Activated naive CD4-positive, alpha-beta T cell treated with anti-CD3 and anti-CD28 coated beads, Interleukin-2, amount 50 U/mL, for 72 hours (primary cell): Measurements from ENCODE around the gene ECE2. TPM values are rescaled to one million over a fixed set of nuclear protein-coding genes. Genes with fewer than 3 reads are reported as not detected.
A peak's percentile ranks its signal among the peaks of the same experiment; 100 is the strongest.

ENCODE experiments used
- ATAC-seq, 2 donors: fragments of 150-1000 bp; cut with Tn5 transposase; 2 replicates each; pipeline ENCODE4 v1.10.0; 2021; ENCODE audit warnings: mild to moderate bottlenecking in 2 of 2, moderate library complexity in 2 of 2
- DNase-seq, 2 donors: peaks; one replicate each; pipeline ENCODE4 v3.0.0; 2021 to 2022; ENCODE audit warnings: low spot score in 2 of 2
- H3K27ac Mint-ChIP-seq, 2 donors: one replicate each; pipeline ENCODE4 v1.8.0; 2022; ENCODE audit warnings: mild to moderate bottlenecking in 2 of 2, mixed read lengths in 2 of 2
- H3K36me3 Mint-ChIP-seq, 2 donors: one replicate each; pipeline ENCODE4 v1.8.0; 2022; ENCODE audit warnings: mixed read lengths in 2 of 2
- H3K9me3 Mint-ChIP-seq, 2 donors: one replicate each; pipeline ENCODE4 v1.8.0; 2022; ENCODE audit warnings: mixed read lengths in 2 of 2
- total RNA-seq, 2 donors: library from RNA; stranded (reverse); gene quantifications; one replicate each; pipeline ENCODE4 v1.2.3, GENCODE V29; 2022

ECE2 gene
- total RNA-seq, 2 donors from 2014 or later = 0.18 TPM; not detected in 1

- DNase-seq = no peak
- no peak for ATAC-seq
- H3K27ac Mint-ChIP-seq = peak overlapping the region in 1 of 2 donors; percentile 36
- no peaks in the 10 kb centered on the region for H3K9me3 Mint-ChIP-seq
- H3K36me3 Mint-ChIP-seq = no peaks in the 10 kb centered on the region
Measured at GRCh38 chr3:184237807-184238206, 38.0 kb upstream of the ECE2 start.

GRCh38 chr3:184238246-184238818 lies 37.5 kb upstream of the ECE2 start:
- ATAC-seq = no peak
- H3K9me3 Mint-ChIP-seq = no peaks in the 10 kb centered on the region
- DNase-seq = no peak
- H3K27ac Mint-ChIP-seq = peak overlapping the region in 1 of 2 donors; percentile 36
- H3K36me3 Mint-ChIP-seq = no peaks in the 10 kb centered on the region

- no peaks in the 10 kb centered on the region for H3K9me3 Mint-ChIP-seq
- H3K36me3 Mint-ChIP-seq = no peaks in the 10 kb centered on the region
- H3K27ac Mint-ChIP-seq = peak overlapping the region in 1 of 2 donors; percentile 57
- ATAC-seq (no peak), DNase-seq (no peak)
Measured at GRCh38 chr3:184239221-184239620, 36.6 kb upstream of the ECE2 start.

- ATAC-seq (no peak), DNase-seq (no peak)
- H3K27ac Mint-ChIP-seq = peak overlapping the region; percentile 57 to 86
- H3K36me3 Mint-ChIP-seq = peaks cover 0 to 5% of the 10 kb centered on the region in 2 donors
- no peaks in the 10 kb centered on the region for H3K9me3 Mint-ChIP-seq
Measured at GRCh38 chr3:184239708-184240107, 36.1 kb upstream of the ECE2 start.

GRCh38 chr3:184240384-184241140 lies 35.3 kb upstream of the ECE2 start:
- no peak for ATAC-seq

GRCh38 chr3:184241141-184241446 lies 34.7 kb upstream of the ECE2 start:
- Mint-ChIP-seq H3K36me3 (peaks cover 0 to 9% of the 10 kb centered on the region in 2 donors), H3K9me3 (no peaks in the 10 kb centered on the region), H3K27ac (no peak overlapping the region)
- ATAC-seq = no peak
- no peak for DNase-seq

More at GRCh38 chr3:184240384-184241140, 35.3 kb upstream of the ECE2 start:
- no peak for DNase-seq
- Mint-ChIP-seq H3K27ac (no peak overlapping the region), H3K9me3 (no peaks in the 10 kb centered on the region), H3K36me3 (peaks cover 0 to 9% of the 10 kb centered on the region in 2 donors)

- ATAC-seq (peak; percentile 30 to 69), DNase-seq (no peak)
- H3K9me3 Mint-ChIP-seq = no peaks in the 10 kb centered on the region
- H3K36me3 Mint-ChIP-seq = peaks cover 0 to 9% of the 10 kb centered on the region in 2 donors
- no peak overlapping the region for H3K27ac Mint-ChIP-seq
Measured at GRCh38 chr3:184241447-184242296, 34.1 kb upstream of the ECE2 start.

- no peak overlapping the region for H3K27ac Mint-ChIP-seq
Measured at GRCh38 chr3:184242297-184242685, 33.5 kb upstream of the ECE2 start.

GRCh38 chr3:184248454-184249411 lies 27.1 kb upstream of the ECE2 start, which contains the start of gene ALG3:
Gene ALG3 (minus strand): TSS chr3:184248962. CDS start chr3:184248940, 22 bp downstream.
- peak within 1 kb of the TSS; percentile 99 for H3K27ac Mint-ChIP-seq
- ATAC-seq (peak; percentile 50 to 56), DNase-seq (peak; percentile 83 to 90)
- H3K9me3 Mint-ChIP-seq = no peaks in the 10 kb centered on the region
- H3K36me3 Mint-ChIP-seq = peaks cover 0 to 16% of the 10 kb centered on the region in 2 donors

More at GRCh38 chr3:184242297-184242685, 33.5 kb upstream of the ECE2 start:
- no peak for DNase-seq
- peak in 1 of 2 donors; percentile 8 for ATAC-seq
- Mint-ChIP-seq H3K9me3 (no peaks in the 10 kb centered on the region), H3K36me3 (peaks cover 0 to 9% of the 10 kb centered on the region in 2 donors)

- ATAC-seq = peak; percentile 91 to 93
- Mint-ChIP-seq H3K27ac (peak within 1 kb of the TSS; percentile 99), H3K36me3 (peaks cover 0 to 13% of the 10 kb centered on the region in 2 donors), H3K9me3 (no peaks in the 10 kb centered on the region)
- DNase-seq = peak; percentile 94 to 96
Measured at GRCh38 chr3:184249412-184250166, 26.2 kb upstream of the ECE2 start, which contains the start of gene EEF1AKMT4. Gene EEF1AKMT4 (plus strand): TSS chr3:184249672. CDS start chr3:184249695, 23 bp downstream.

GRCh38 chr3:184250167-184250828 lies 25.5 kb upstream of the ECE2 start:
- DNase-seq (peak; percentile 88 to 95), ATAC-seq (peak; percentile 67 to 73)
- no peaks in the 10 kb centered on the region for H3K9me3 Mint-ChIP-seq
- peaks cover 0 to 7% of the 10 kb centered on the region in 2 donors for H3K36me3 Mint-ChIP-seq
- peak overlapping the region; percentile 99 for H3K27ac Mint-ChIP-seq

- Mint-ChIP-seq H3K9me3 (no peaks in the 10 kb centered on the region), H3K27ac (peak overlapping the region; percentile 39 to 92), H3K36me3 (peaks cover 0 to 5% of the 10 kb centered on the region in 2 donors)
- ATAC-seq (peak; percentile 75 to 95), DNase-seq (peak in 1 of 2 donors; percentile 63)
Measured at GRCh38 chr3:184255291-184256039, 20.4 kb upstream of the ECE2 start.

GRCh38 chr3:184257083-184257915 lies 18.5 kb upstream of the ECE2 start:
- Mint-ChIP-seq H3K27ac (no peak overlapping the region), H3K36me3 (peaks cover 0 to 10% of the 10 kb centered on the region in 2 donors), H3K9me3 (no peaks in the 10 kb centered on the region)
- no peak for DNase-seq
- ATAC-seq = no peak
